ENCODE measurements around the gene SIRPB2. TPM values are rescaled to one million over a fixed set of nuclear protein-coding genes. Genes with fewer than 3 reads are reported as not detected.

The SIRPB2 gene
- polyA plus RNA-seq, 1 donor (not counting 4 experiments of a cell fraction or from before 2014, with no cell fraction given) = 1.6 TPM

- dilution Hi-C loops (cut with MboI; ENCODE audit: extremely low pct_ligation_motif_present, low sequenced_read_pairs) = no loop called here
- H3K9me3 ChIP-seq (ENCODE audit: control insufficient read depth, low read depth, low read length) = no peaks in the 10 kb centered on the region
- FAIRE-seq (no peak), DNase-seq (ENCODE audit: low read depth, low spot score) (no peak)
- no peak for TF ChIP-seq EZH2 (IDR thresholded peaks at IDR 0.05; ENCODE audit: low read length)
- no peak for TF ChIP-seq CTCF (optimal IDR thresholded peaks at IDR 0.05 in 1 of 3, IDR thresholded peaks at IDR 0.05 in 1 of 3, conservative IDR thresholded peaks at IDR 0.05 in 1 of 3; ENCODE audit: extremely low read depth in 1 of 3, insufficient read depth in 2 of 3, low read length in 3 of 3)
- H3K27ac ChIP-seq (ENCODE audit: control insufficient read depth, insufficient read depth, low read length) = no peak overlapping the region
- no peak overlapping the region for H3K4me3 ChIP-seq (ENCODE audit: control insufficient read depth in 2 of 3, extremely low read depth in 1 of 3, insufficient read depth in 2 of 3, low read depth in 1 of 3, low read length in 3 of 3)
- peaks cover 20 to 51% of the 10 kb centered on the region in 2 experiments for H3K36me3 ChIP-seq (ENCODE audit: control insufficient read depth in 2 of 2, extremely low read depth in 1 of 2, insufficient read depth in 2 of 2, low read length in 2 of 2)
- H2AFZ ChIP-seq (ENCODE audit: control insufficient read depth, low read length) = no peak overlapping the region
- peaks cover 2% of the 10 kb centered on the region for H3K9me1 ChIP-seq (ENCODE audit: control insufficient read depth, extremely low read depth, insufficient read depth, low read length)
- H3K27me3 ChIP-seq (ENCODE audit: control insufficient read depth, extremely low read depth, insufficient read depth, low read length) = no peaks in the 10 kb centered on the region
- no peak overlapping the region for H3K9ac ChIP-seq (ENCODE audit: control insufficient read depth, extremely low read depth, insufficient read depth, low read length)
- H3K79me2 ChIP-seq (ENCODE audit: control insufficient read depth, insufficient read depth, low read length) = peaks cover 71% of the 10 kb centered on the region
- peaks cover 6% of the 10 kb centered on the region for H4K20me1 ChIP-seq (ENCODE audit: control insufficient read depth, extremely low read depth, insufficient read depth, low read length)
- H3K4me1 ChIP-seq (ENCODE audit: control insufficient read depth, extremely low read depth, insufficient read depth, low read length) = peaks cover 22% of the 10 kb centered on the region
- no peak overlapping the region for H3K4me2 ChIP-seq (ENCODE audit: control insufficient read depth, extremely low read depth, insufficient read depth, low read depth, low read length)
Measured at GRCh38 chr20:1463971-1464570, 27.1 kb downstream of the SIRPB2 start.

- FAIRE-seq (no peak), DNase-seq (ENCODE audit: low read depth, low spot score) (no peak)
- Histone ChIP-seq H3K9me3 (ENCODE audit: control insufficient read depth, low read depth, low read length) (no peaks in the 10 kb centered on the region), H3K4me2 (ENCODE audit: control insufficient read depth, extremely low read depth, insufficient read depth, low read depth, low read length) (no peak overlapping the region), H3K9me1 (ENCODE audit: control insufficient read depth, extremely low read depth, insufficient read depth, low read length) (peaks cover 2% of the 10 kb centered on the region), H3K4me3 (ENCODE audit: control insufficient read depth in 2 of 3, extremely low read depth in 1 of 3, insufficient read depth in 2 of 3, low read depth in 1 of 3, low read length in 3 of 3) (no peak overlapping the region), H3K4me1 (ENCODE audit: control insufficient read depth, extremely low read depth, insufficient read depth, low read length) (peaks cover 22% of the 10 kb centered on the region), H4K20me1 (ENCODE audit: control insufficient read depth, extremely low read depth, insufficient read depth, low read length) (peaks cover 6% of the 10 kb centered on the region), H3K9ac (ENCODE audit: control insufficient read depth, extremely low read depth, insufficient read depth, low read length) (no peak overlapping the region), H3K27me3 (ENCODE audit: control insufficient read depth, extremely low read depth, insufficient read depth, low read length) (no peaks in the 10 kb centered on the region), H3K36me3 (ENCODE audit: control insufficient read depth in 2 of 2, extremely low read depth in 1 of 2, insufficient read depth in 2 of 2, low read length in 2 of 2) (peaks cover 24 to 59% of the 10 kb centered on the region in 2 experiments), H2AFZ (ENCODE audit: control insufficient read depth, low read length) (no peak overlapping the region), H3K79me2 (ENCODE audit: control insufficient read depth, insufficient read depth, low read length) (peaks cover 76% of the 10 kb centered on the region), H3K27ac (ENCODE audit: control insufficient read depth, insufficient read depth, low read length) (no peak overlapping the region)
- dilution Hi-C loops (cut with MboI; ENCODE audit: extremely low pct_ligation_motif_present, low sequenced_read_pairs) = no loop called here
- TF ChIP-seq CTCF (optimal IDR thresholded peaks at IDR 0.05 in 1 of 3, IDR thresholded peaks at IDR 0.05 in 1 of 3, conservative IDR thresholded peaks at IDR 0.05 in 1 of 3; ENCODE audit: extremely low read depth in 1 of 3, insufficient read depth in 2 of 3, low read length in 3 of 3) (no peak), EZH2 (IDR thresholded peaks at IDR 0.05; ENCODE audit: low read length) (no peak)
Measured at GRCh38 chr20:1462834-1463233, 28.4 kb downstream of the SIRPB2 start.

Data from keratinocyte (primary cell).